Activated T-helper 17 cell treated with anti-CD3 and anti-CD28 coated beads, Interleukin-2, amount 50 U/mL, for 72 hours (primary cell): ENCODE results near the gene EI24. TPM values are rescaled to one million over a fixed set of nuclear protein-coding genes. Genes with fewer than 3 reads are reported as not detected.
"Not testable (repeated sequence)": the region's sequence is repeated elsewhere in the genome, so short reads cannot be mapped to it uniquely, and the experiment has no call there.

Experiments used
- ATAC-seq: fragments of 150-1000 bp; cut with Tn5 transposase; replicated peaks from 2 replicates; pipeline ENCODE4 v1.10.0; 2021; ENCODE audit warnings: mild to moderate bottlenecking, moderate library complexity
- H3K27ac Mint-ChIP-seq: one replicate; pipeline ENCODE4 v1.8.0; 2022; ENCODE audit warnings: mixed read lengths
- H3K27me3 Mint-ChIP-seq: one replicate; pipeline ENCODE4 v1.8.0; 2022; ENCODE audit warnings: mixed read lengths
- H3K36me3 Mint-ChIP-seq: one replicate; pipeline ENCODE4 v1.8.0; 2022; ENCODE audit warnings: low read depth, mild to moderate bottlenecking, mixed read lengths
- H3K4me1 Mint-ChIP-seq: one replicate; pipeline ENCODE4 v1.8.0; 2022; ENCODE audit warnings: mixed read lengths
- H3K4me3 Mint-ChIP-seq: one replicate; pipeline ENCODE4 v1.8.0; 2022; ENCODE audit warnings: mild to moderate bottlenecking, mixed read lengths
- H3K9me3 Mint-ChIP-seq: one replicate; pipeline ENCODE4 v1.8.0; 2022; ENCODE audit warnings: mixed read lengths
- total RNA-seq, 2 donors: library from RNA; stranded (reverse); gene quantifications; one replicate each; pipeline ENCODE4 v1.2.3, GENCODE V29; 2022

Gene EI24
- total RNA-seq, 2 donors from 2014 or later = 17.0 to 40.5 TPM

GRCh38 chr11:125562430-125562829, 6.8 kb upstream of the EI24 start:
- Mint-ChIP-seq H3K9me3 (no peaks in the 10 kb centered on the region), H3K4me3 (no peak overlapping the region), H3K27me3 (no peaks in the 10 kb centered on the region), H3K36me3 (no peaks in the 10 kb centered on the region), H3K4me1 (no peaks in the 10 kb centered on the region), H3K27ac (no peak overlapping the region)
- ATAC-seq = no peak

GRCh38 chr11:125564357-125564756, 4.9 kb upstream of the EI24 start:
- no peaks in the 10 kb centered on the region for H3K36me3 Mint-ChIP-seq
- H3K4me1 Mint-ChIP-seq = no peaks in the 10 kb centered on the region
- ATAC-seq = no peak
- H3K27ac Mint-ChIP-seq = no peak overlapping the region
- H3K27me3 Mint-ChIP-seq = no peaks in the 10 kb centered on the region
- H3K9me3 Mint-ChIP-seq = no peaks in the 10 kb centered on the region
- H3K4me3 Mint-ChIP-seq = no peak overlapping the region

GRCh38 chr11:125566235-125566634, 3.0 kb upstream of the EI24 start:
- Mint-ChIP-seq H3K27me3 (no peaks in the 10 kb centered on the region), H3K9me3 (no peaks in the 10 kb centered on the region), H3K27ac (no peak overlapping the region), H3K4me1 (peaks cover 6% of the 10 kb centered on the region), H3K36me3 (peaks cover 6% of the 10 kb centered on the region), H3K4me3 (no peak overlapping the region)
- no peak for ATAC-seq

GRCh38 chr11:125569915-125570621, 791 bp downstream of the EI24 start:
- Mint-ChIP-seq H3K27ac (peak overlapping the region; percentile 85), H3K9me3 (no peaks in the 10 kb centered on the region), H3K4me3 (peak overlapping the region; percentile 93), H3K36me3 (peaks cover 42% of the 10 kb centered on the region), H3K27me3 (no peaks in the 10 kb centered on the region), H3K4me1 (peaks cover 11% of the 10 kb centered on the region)
- peak; percentile 81 for ATAC-seq

GRCh38 chr11:125570952-125571351, 1.7 kb downstream of the EI24 start:
- ATAC-seq = no peak
- peak overlapping the region; percentile 93 for H3K4me3 Mint-ChIP-seq
- peaks cover 50% of the 10 kb centered on the region for H3K36me3 Mint-ChIP-seq
- no peaks in the 10 kb centered on the region for H3K9me3 Mint-ChIP-seq
- no peaks in the 10 kb centered on the region for H3K27me3 Mint-ChIP-seq
- peaks cover 11% of the 10 kb centered on the region for H3K4me1 Mint-ChIP-seq
- peak overlapping the region; percentile 85 for H3K27ac Mint-ChIP-seq

GRCh38 chr11:125572916-125573315, 3.6 kb downstream of the EI24 start:
- ATAC-seq = no peak
- peaks cover 68% of the 10 kb centered on the region for H3K36me3 Mint-ChIP-seq
- H3K27ac Mint-ChIP-seq = peak overlapping the region; percentile 70
- H3K27me3 Mint-ChIP-seq = no peaks in the 10 kb centered on the region
- no peak overlapping the region for H3K4me3 Mint-ChIP-seq
- H3K9me3 Mint-ChIP-seq = no peaks in the 10 kb centered on the region
- peaks cover 11% of the 10 kb centered on the region for H3K4me1 Mint-ChIP-seq

GRCh38 chr11:125577181-125577580, 7.9 kb downstream of the EI24 start:
- not testable (repeated sequence) for H3K4me1 Mint-ChIP-seq, H3K9me3 Mint-ChIP-seq, H3K4me3 Mint-ChIP-seq, H3K27me3 Mint-ChIP-seq, ATAC-seq, H3K27ac Mint-ChIP-seq
- H3K36me3 Mint-ChIP-seq = peaks cover 98% of the 10 kb centered on the region

GRCh38 chr11:125578783-125579182, 9.5 kb downstream of the EI24 start:
- Mint-ChIP-seq H3K27ac (no peak overlapping the region), H3K4me3 (no peak overlapping the region), H3K4me1 (no peaks in the 10 kb centered on the region), H3K36me3 (peaks cover 98% of the 10 kb centered on the region), H3K9me3 (no peaks in the 10 kb centered on the region), H3K27me3 (no peaks in the 10 kb centered on the region)
- ATAC-seq = no peak

GRCh38 chr11:125579811-125580210, 10.5 kb downstream of the EI24 start:
- Mint-ChIP-seq H3K27me3 (no peaks in the 10 kb centered on the region), H3K9me3 (no peaks in the 10 kb centered on the region), H3K27ac (no peak overlapping the region), H3K36me3 (peaks cover 98% of the 10 kb centered on the region), H3K4me3 (no peak overlapping the region), H3K4me1 (no peaks in the 10 kb centered on the region)
- ATAC-seq = no peak

- Mint-ChIP-seq H3K27ac (no peak overlapping the region), H3K4me1 (no peaks in the 10 kb centered on the region), H3K9me3 (no peaks in the 10 kb centered on the region), H3K4me3 (no peak overlapping the region), H3K36me3 (peaks cover 65% of the 10 kb centered on the region), H3K27me3 (no peaks in the 10 kb centered on the region)
- no peak for ATAC-seq
Observed at GRCh38 chr11:125583496-125583895, 14.2 kb downstream of the EI24 start.

- Mint-ChIP-seq H3K36me3 (peaks cover 45% of the 10 kb centered on the region), H3K4me3 (no peak overlapping the region), H3K4me1 (no peaks in the 10 kb centered on the region), H3K27ac (no peak overlapping the region), H3K9me3 (no peaks in the 10 kb centered on the region), H3K27me3 (no peaks in the 10 kb centered on the region)
- no peak for ATAC-seq
Observed at GRCh38 chr11:125585487-125585886, 16.2 kb downstream of the EI24 start.

- Mint-ChIP-seq H3K27me3 (no peaks in the 10 kb centered on the region), H3K36me3 (peaks cover 37% of the 10 kb centered on the region), H3K27ac (no peak overlapping the region), H3K4me1 (no peaks in the 10 kb centered on the region), H3K4me3 (no peak overlapping the region), H3K9me3 (no peaks in the 10 kb centered on the region)
- ATAC-seq = peak; percentile 78
Observed at GRCh38 chr11:125586623-125587022, 17.3 kb downstream of the EI24 start.

GRCh38 chr11:125587480-125587879, 18.2 kb downstream of the EI24 start:
- Mint-ChIP-seq H3K4me3 (no peak overlapping the region), H3K9me3 (no peaks in the 10 kb centered on the region), H3K4me1 (no peaks in the 10 kb centered on the region)

GRCh38 chr11:125588505-125588904, 19.2 kb downstream of the EI24 start:
- Mint-ChIP-seq H3K9me3 (no peaks in the 10 kb centered on the region), H3K27me3 (no peaks in the 10 kb centered on the region), H3K4me1 (peaks cover 3% of the 10 kb centered on the region), H3K4me3 (peak overlapping the region; percentile 11), H3K27ac (peak overlapping the region; percentile 54), H3K36me3 (peaks cover 36% of the 10 kb centered on the region)
- ATAC-seq = no peak

More at GRCh38 chr11:125587480-125587879, 18.2 kb downstream of the EI24 start:
- Mint-ChIP-seq H3K36me3 (peaks cover 36% of the 10 kb centered on the region), H3K27ac (no peak overlapping the region), H3K27me3 (no peaks in the 10 kb centered on the region)
- no peak for ATAC-seq

- no peaks in the 10 kb centered on the region for H3K9me3 Mint-ChIP-seq
- peaks cover 27% of the 10 kb centered on the region for H3K4me1 Mint-ChIP-seq
- peak overlapping the region; percentile 94 for H3K4me3 Mint-ChIP-seq
- peaks cover 52% of the 10 kb centered on the region for H3K36me3 Mint-ChIP-seq
- peak; percentile 23 for ATAC-seq
- no peaks in the 10 kb centered on the region for H3K27me3 Mint-ChIP-seq
- peak overlapping the region; percentile 99 for H3K27ac Mint-ChIP-seq
Observed at GRCh38 chr11:125591649-125592304, 22.5 kb downstream of the EI24 start.
